Measurements from ENCODE around the gene FCF1.

Gene FCF1, protein sequence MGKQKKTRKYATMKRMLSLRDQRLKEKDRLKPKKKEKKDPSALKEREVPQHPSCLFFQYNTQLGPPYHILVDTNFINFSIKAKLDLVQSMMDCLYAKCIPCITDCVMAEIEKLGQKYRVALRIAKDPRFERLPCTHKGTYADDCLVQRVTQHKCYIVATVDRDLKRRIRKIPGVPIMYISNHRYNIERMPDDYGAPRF

DNA sequence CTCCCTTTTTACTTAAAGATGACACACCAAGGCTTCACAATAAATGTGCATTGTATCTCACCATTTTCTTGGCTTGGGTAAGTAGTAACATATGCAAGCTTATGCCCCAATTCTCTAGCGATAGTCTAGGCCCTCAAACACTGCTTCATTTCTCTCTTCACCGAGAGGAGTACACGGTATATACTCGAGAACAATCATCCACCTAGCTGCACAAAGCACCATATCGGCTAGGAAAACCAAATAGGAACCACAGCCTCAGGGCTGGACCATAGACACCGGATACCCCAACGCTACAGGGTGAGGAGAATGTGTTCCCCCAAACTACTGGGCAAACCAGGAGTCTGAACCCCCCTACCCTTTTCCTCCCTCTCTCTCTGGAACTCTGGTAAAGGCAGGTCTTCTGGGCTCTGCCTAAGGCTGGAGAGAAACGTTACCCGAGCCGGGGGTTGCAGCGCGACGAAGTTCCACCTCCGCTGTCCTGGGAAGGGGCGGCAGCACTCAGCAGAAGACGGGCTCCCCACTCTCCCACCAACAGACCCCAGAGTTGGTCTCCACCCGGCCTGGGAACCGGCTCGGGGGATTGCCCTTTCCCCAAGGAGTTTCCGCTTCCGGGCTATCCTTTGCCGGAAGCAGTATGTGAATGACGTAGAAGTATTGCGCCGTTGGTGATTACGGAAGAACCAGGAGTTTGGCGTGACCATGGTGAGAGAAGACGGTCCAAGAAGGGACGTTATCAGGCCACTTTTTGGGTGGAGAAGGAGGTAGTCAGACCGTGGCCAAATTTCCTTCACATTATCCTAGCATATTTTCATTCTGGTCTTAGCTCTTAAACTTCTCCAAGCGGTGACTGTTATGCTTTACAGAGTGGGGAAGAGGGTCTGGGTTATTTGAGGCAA lies at the start of gene FCF1, which contains the start of gene AREL1:
TSS of gene FCF1 (plus strand) at position 646 of the 896 bp plus-strand sequence. CDS start at position 700, 54 bp downstream.
TSS of gene AREL1 (minus strand) at position 582 of the 896 bp plus-strand sequence. CDS start 27,465 bp downstream, outside the sequence.
- no peak for DNase-seq

DNA sequence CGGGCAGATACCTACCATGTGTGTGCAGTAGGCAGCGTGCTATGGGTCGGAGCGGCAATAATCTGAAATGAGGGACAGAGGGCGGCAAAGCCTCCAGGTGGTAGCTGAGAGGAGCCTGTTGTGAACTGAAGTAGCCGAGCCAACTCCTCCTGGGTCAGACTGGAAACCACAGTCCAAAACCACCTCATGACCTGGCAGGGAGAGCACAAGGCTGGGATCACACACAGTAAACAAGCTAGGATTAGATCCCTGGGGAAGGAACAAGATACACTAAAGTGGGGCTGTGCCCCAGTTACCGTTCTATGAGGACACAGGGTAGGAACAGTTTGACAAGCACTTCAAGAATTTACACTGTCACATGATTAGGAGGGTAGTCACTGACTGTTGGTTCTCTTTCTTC lies 49.1 kb upstream of the FCF1 start:
- no peak for DNase-seq

DNA sequence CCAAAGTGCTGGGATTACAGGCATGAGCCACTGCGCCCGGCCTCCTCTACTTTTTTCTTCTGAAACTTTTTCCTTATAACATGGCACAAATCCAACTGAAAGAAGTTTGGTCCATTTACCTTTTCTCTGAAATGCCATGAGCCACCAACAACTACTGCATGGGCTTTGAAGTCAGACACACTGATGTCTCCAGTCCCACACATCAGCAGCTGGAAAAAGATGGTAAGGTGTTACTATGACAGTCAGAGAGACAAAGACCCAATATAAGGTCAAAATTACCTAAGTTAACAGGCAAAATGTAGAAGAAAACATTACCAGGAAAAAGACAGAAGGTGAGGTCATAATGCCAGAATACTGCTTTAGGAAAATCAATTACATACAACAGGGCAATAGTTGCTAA lies 48.2 kb upstream of the FCF1 start:
- no peak for DNase-seq

DNA sequence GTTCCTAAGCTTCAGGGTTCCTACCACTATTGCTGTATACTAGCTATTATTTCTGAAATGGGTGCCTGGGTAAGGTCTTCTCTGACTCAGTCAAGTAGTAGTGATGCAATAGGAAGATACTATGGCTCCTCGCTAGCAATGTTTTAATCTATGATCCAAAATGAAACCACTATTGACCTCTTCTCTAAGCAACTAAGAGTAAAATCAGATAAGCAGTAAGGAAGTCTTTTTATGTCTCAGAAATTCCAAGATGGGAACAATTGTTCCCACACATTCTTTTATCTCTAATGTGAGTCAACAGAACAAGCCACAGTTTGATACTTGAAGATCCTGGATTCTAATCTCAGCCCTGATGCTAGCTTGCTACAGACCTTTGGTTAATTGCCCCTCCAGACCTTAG lies 45.2 kb upstream of the FCF1 start:
- no peak for DNase-seq

DNA sequence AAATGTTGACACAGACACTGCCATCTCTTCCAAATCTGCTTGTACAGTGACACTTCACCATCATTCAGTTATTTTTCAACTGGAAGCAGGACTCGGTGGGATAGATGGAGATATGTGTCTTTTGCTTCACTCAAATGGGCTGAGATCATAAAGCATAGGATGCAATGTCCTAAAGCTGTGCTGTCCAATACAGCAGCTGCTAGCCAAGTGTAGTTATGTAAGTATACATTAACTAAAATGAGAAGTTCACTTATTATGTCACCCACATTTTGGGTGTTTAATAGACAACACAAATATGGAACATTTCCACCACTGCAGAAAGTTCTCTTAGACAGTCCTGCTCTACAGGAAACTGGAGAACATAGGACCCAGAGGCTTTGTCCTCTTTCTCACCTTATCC lies 43.7 kb upstream of the FCF1 start:
- DNase-seq: no peak

DNA sequence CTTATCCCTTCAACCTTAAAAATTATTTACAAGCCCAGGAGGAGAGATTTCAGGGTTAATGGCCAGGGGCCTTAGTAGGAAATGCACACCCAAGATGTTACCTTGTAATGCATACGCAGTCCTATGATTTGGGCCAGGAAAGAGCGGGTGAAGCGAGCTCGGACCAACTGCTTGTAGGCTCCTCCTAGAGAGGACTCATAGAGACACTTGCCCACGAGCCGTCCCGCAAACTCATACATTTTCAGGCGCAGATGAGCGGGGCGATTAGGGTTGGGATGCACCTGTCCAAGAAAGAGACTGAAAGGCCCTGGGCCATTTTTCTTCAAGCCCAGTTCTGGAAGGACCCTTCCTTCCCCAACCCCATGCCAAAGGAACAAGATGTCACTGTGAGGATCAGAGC lies 43.1 kb upstream of the FCF1 start:
- DNase-seq: no peak

DNA sequence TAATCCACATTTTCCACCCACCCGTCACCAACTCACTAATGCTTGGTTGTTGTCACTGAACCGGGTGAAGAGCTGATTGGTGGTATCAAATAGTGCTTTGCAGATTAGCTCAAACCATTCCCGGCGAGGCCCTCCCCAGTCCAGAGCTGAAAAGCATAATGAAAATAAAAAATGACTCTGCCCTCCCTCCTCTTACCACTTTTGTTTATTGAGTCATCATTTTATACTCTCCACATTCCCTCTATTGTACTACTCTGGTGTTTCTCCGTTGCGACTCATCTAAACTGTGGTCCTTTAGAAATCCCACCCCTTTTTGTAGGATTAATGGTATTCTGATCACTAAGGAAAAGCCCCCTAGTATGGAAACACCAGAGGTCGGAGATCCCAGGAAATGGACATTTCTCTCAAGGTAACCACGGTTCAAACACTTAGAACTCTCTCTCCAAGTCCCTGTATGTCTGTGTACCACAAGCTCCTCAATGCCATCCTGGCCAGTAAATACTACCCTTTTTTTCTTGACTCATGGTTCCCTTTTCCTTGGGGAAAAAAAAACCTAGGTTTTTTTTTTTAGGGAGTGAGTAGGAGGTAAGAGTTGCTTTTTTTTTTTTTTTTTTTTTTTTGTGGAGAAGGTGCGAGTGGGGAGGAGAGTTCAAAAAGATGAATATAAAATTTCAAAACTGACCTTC lies 42.1 kb upstream of the FCF1 start:
- no peak for DNase-seq

DNA sequence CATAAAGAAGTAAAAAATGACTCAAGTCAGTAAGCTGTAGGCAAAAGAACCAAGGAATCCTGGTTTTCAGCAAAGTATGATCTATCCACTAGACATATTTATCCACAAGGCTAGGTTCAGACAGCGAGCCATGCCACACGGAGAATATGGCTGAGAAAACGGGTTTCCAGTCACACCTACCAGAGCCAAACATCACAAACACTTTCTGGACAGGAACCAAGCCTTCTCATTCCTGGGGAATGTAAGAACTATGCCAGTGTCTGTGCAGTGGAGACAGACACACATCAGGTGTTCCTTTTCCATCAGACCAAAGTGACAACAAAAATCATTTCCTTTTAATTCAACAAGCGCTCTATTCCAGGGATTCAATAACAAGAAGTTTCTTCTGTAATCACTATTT lies 41.2 kb upstream of the FCF1 start:
- DNase-seq: no peak

DNA sequence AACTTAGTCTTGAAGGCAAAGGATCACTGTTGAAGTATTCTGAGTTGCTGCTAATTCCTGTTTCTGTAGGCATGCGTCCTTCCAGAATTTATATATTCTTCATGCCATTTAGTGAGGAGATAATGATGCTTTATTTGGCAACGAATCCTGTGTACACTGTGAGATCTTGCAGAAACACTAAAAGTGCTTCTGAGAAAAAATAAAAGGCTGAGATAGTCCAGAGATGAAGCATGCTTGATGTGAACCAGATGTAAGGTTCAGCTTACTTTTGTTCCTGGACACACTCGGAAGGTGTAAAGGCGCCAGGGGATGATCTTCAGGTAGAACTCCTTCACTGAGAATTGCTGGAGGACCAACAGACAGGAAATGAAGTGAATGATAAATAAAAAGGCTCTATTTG lies 39.2 kb upstream of the FCF1 start:
- DNase-seq: no peak

DNA sequence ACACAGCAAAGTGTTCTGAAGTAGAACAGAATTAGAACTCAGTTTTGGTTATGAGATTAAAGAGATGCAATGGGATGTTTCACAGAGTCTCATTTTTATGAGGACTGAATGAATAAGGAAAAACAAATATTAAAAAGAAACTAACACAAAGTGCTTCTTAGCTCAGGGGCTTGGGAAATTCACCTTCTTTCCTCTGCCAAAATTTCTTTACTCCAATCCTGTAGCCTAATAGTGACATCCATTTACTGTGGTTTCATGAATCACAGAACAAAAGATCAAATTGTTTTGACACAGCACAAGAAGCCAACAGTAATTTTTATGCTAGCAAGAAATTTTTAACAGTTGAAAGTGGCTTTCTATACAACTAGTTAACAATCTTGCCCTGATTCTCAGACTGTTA lies 37.7 kb upstream of the FCF1 start:
- no peak for DNase-seq

DNA sequence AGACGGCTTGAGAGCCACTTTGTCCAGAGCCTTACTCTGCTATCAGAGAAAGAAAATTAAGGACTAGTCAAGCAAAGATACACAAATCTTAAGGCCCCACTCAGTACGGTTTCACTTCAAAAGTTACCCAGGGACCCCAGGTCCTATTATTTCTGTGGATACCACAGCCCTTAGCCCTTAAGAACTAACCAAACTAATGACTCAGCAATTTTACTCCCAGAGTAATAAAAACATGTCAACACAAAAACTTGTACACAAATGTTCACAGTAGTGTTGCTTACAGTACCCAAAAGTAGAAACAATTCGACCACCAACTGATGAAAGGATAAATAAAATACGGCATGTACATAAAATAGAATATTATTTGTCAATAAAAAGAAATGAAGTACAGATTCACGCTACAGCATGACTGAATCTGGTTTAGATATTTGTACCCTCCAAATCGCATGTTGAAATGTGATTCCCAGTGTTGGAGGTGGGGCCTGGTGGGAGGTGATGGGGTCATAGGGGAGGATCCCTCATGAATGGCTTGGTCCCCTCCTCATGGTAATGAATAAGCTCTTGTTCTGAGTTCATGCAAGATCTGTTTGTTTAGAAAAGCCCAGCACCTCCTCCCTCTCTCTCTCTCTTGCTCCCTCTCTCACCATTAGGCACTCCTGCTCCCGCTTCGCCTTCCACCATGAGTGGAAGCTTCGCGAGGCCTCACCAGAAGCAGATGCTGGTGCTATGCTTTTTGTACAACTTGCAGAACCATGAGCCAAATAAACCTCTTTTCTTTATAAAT lies 30.6 kb upstream of the FCF1 start:
- DNase-seq: no peak

DNA sequence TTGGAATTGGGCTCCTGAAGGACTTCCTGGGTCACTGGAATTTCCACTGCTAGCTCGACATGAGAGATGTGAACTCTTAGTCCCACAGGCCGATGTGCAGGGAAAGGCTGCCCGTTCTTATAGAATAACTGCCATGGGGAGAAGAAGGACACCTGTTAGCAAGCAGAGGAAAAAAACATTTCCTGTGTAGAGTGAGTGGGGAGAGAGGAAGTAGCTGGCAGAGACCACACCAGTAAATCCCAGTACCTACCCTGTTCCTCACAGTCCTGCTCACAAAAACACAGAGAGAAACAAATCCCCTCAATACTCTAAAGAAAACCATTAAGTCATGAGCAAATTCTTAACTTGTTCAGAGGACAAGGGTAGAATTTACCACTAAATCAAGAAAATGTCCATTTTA lies 29.5 kb upstream of the FCF1 start:
- DNase-seq: no peak

DNA sequence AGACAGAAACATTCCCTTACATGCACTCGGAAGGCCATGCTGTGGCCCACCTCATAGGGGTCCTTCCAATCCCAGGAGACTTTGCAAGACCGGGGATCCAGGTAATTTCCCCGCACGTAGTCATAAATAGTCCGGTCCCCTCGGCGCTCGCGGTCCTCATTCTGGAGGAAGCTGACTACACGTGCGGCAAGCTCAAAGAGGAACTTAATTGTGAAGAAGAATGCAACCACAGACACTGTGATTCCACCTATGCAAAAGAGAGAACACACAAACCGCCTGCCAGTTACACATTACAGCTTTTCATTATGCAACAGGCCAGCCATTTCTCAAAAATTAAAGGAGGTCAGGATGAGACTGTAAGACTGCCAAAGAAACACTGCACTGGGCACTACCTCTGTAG lies 28.5 kb upstream of the FCF1 start:
- DNase-seq: no peak

DNA sequence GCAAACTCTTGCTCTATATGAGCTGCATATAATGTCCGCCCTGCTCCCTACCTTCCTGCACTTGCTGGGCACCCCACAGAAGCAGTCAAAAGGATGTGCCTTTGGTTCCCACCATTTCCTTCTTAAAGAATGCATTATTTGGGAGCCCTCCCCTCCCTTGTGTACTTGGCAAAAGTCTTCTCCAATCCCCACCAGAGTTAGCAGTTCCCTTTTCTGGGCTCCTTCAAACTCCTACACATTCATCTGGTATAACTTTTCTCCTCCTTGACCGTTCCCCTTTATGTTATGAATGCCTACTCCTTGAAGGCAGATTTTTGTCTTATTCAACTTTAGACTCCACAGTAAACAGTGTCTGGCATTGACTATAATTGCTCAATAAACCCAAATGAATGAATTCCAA lies 27.9 kb upstream of the FCF1 start:
- no peak for DNase-seq

DNA sequence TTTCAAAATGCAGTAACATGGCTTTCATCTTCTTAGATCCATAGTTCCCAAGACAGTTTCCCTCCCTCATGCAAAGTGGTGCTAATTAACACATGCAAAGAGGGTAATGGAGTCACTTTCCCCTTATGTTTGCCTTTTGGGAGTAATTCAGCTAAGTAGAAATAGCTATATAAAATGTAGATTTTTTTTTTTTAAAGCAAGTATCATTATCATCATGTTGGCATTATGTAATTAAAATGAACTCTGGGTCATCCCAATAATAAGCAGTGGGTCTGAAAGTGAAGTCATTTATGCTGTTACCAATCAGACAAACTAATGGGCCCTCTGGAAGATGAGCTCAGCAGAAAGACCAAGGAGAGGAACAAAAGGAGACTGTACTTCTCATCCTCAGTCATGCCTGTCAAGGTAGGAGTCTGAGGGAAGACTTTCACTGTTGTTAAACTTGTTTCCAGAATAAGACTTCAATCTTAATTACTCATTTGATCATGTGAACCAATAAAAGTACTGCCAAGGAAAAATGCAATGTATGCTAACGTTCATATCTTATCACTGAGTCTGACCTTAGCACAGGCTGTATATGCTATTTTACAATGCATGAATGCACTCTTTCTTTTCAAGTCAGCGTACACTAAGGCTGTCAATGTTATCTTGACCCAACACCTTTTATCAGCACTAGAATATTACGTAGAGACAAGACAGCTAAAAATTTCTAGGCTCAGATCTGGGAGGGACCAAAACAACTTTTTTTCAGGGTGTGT lies 26.8 kb upstream of the FCF1 start:
- DNase-seq: no peak

DNA sequence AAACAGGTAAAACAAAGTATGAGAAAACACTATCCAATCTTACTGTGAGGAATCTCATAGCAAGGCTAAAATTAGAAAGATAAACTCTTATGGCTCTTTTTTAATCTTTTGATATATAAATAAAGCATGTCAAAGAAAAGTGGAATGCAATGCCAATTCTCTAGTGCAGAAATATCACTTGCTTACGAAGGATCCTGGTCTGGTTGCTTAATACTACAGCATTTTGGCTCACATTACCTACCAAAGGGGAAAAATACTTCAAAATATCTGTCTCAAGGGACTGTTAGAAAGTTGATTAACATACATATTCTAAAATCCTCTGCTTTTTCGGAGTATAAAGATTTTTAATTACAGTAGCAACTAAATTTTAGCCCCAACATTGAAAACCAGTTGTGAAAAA lies 21.5 kb upstream of the FCF1 start:
- no peak for DNase-seq

DNA sequence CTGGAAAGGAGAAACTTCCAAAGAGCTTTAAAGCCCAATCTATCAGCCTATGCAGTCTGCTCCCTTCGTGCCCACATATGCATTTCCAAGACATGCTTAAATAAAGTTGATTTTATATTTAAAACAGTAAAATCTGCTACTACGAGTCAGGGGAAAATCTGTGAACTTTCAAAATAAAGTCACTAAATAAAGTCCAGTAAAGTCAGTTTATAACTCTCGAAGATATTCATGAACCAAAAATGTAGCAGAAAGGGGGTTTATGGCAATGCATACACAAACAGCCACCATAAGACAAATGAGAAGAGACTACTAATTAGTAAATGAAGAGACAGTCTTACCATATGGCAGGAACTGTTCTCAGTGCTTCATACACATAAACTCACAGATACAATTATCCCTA lies 19.8 kb upstream of the FCF1 start:
- DNase-seq: no peak

DNA sequence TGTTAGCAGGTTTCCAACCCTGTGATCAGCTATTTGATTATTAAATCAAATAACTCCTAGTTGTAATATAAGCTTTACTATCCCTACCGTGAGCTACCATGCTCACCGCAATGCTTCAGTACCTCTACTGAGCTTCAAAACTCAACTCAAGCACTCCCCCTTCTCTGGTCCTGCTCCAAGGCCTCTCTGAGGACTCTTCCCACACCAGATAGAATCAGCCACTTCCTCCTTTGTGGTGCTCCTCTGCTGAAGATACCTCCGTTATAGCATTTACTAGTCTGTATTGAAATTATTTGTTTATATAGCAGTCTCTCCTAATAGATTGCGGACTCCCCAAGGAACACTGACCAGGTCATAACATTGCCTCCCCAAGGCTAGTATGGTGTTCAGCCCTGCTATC lies 17.5 kb upstream of the FCF1 start:
- DNase-seq: no peak

DNA sequence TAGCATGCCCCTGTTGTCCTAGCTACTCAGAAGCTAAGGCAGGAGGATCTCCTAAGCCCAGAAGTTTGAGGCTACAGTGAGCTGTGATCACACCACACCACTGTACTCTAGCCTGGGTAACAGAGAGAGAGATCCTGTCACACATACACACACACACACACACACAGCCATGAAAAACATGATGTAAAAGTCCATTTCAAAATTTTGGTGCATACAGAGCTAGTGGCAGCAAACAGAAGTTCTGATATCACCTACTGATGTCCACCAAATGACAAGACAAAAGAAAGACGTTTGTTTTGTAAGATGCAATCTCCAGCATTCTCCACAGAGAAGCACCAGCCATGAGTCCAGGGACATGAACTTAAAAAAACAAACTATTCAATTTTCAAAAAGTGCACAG lies 15.9 kb upstream of the FCF1 start:
- no peak for DNase-seq

DNA sequence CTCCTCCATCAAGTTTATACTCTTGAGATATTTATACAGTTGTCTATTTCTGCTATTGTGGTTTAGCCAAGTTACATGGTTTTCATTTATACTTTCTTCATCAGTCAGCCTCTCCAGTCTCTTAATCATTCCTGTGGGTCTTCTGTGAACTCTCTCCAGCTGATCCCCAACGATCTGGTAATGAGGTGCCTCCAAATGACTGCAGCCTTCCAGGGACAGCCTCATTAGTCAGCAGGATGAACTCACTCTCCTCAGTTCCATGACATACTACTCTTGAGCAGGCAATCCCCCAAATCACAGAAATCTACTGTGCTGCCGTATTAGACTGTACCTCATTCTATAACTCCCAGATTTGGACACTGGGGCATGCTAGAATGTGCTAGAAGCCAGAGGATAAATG lies 15.4 kb upstream of the FCF1 start:
- no peak for DNase-seq

DNA sequence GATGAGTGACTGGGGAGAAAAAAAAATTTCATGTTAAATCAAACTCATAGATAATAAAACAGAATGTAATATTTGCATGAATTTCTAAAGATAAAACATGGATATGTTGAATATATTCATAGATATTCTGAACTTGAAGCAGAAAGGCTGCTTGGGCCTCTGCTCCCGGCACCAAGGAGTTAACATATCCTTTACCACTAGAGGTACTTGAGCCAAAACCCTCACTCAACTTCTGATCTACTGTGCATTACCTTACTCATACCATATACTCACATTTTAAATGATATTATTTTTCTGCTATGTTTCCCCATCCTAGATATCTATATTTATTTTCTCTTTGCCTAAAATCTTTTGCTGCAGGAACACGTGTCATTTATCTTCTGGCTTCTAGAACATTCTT lies 15.0 kb upstream of the FCF1 start:
- DNase-seq: no peak

DNA sequence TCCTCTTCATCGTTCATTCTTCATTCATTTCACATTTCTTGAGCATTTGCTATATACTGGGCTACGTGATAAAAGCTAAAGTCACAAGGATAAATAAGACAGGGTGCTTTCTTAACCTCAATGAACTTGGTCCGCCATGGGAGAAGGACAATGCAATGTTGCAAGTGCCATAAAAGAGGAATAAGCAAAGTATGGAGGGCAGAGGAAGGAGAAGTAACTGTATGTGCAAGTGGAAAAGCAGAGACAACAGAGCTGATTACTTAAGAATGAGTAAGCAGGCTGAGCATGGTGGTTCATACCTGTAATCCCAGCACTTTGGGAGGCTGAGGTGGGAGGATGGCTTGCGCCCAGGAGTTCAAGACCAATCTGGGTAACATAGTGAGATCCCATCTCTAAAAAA lies 14.5 kb upstream of the FCF1 start:
- no peak for DNase-seq
